ENCODE measurements around the gene ATF1. TPM values are rescaled to one million over a fixed set of nuclear protein-coding genes. Genes with fewer than 3 reads are reported as not detected.
A peak's percentile ranks its signal among the peaks of the same experiment; 100 is the strongest.
"Not testable (repeated sequence)": the region's sequence is repeated elsewhere in the genome, so short reads cannot be mapped to it uniquely, and the experiment has no call there.

The ATF1 gene
- total RNA-seq, 1 donor: 28.3 TPM

DNA sequence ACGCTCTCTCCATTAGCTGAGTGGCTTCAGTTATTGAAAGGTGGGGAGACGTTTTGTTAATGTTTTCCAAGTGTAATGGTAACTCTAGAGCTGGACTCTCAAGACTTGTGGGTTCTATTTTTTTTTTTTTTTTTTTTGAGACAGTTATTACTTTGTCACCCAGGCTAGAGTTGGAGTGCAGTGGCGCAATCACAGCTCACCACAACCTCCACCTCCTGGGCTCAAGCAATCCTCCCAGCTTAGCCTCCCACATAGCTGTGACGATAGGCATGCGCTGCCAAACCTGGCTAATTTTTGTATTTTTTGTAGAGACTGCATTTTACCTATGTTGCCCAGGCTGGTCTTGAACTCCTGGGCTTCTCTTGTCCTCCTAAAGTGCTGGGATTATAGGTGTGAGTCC, 26.2 kb downstream of the ATF1 start:
- no peak for DNase-seq (ENCODE audit: low read depth in 2 of 3, low spot score in 2 of 3)

DNA sequence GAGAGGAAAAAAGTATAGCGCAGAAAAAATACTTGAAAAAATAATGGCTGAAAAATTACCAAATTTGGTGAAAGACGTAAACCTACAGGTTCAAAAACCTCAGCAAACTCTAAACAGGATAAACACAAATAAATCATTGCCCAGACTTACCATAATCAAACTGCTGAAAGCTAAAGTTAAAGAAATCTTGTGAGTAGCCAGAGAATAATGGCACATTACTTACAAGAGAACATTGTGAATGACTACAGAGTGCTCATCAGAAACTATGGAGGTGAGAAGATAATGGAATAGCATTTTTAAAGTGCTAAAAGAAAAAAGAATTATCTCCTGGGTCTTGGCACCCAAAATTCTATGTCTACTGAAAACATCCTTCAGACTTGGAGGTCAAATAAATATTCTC, 36.0 kb downstream of the ATF1 start:
- DNase-seq (ENCODE audit: low read depth in 2 of 3, low spot score in 2 of 3): peak in 1 of 3 donors; percentile 45

DNA sequence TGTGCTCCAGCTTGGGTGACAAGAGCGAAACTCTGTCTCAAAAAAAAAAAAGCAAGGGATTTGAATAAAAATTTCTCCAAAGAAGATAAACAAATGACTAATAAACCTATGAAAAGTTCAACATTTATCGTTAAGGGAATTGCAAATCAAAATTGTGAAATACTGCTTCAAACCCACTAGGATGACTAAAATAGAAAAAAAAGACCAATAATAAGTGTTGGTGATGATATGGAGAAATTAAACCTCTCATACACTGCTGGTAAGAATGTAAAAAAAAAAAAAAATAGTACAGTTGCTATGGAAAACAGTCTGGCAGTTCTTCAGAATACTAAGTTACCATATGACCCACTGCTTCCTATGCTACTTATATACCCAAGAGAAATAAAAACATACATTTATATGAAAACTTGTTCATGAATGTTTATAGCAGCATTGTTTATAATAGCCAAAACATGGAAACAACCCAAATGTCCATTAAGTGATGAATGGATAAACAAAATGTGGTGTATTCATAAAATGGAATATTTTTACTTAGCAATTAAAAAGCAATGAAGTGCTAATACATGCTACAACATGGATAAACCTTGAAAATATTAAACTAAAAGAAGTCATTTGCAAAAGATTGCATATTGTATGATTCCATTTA, 39.5 kb downstream of the ATF1 start:
- DNase-seq (ENCODE audit: low read depth in 2 of 3, low spot score in 2 of 3): no peak

DNA sequence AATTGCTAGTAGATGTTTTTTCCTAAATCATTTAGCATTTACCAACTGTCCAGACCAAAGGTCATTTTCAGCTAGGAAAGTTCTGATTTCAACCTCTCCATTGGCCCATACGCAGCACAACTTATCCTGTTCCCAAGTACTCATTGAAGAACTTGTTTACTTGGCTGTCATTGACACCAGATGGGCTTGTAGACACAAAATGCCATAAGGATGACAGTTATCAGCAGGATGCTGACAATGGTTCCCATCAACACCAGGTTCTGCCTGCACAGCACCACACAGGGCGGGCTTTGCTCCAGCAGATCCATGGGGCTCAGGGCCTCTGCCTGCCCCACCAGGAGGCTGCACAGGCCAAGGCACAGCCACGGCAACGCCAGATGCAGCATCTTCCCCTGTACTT, 42.3 kb downstream of the ATF1 start:
- DNase-seq (ENCODE audit: low read depth in 2 of 3, low spot score in 2 of 3): no peak

DNA sequence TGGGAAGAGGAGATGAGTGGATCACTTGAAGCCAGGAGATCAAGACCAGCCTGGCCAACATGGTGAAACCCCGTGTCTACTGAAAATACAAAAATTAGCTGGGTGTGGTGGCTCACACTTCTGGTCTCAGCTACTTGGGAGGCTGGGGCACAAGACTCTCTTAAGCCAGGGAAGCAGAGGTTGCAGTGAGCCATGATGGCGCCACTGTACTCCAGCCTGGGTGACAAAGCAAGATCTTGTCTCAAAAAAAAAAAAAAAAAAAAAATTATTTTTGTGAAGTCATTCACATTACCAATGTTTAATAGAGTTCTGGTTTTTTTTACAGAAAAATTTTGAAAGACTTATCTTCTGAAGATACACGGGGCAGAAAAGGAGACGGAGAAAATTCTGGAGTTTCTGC, 45.2 kb downstream of the ATF1 start:
- peak in 1 of 3 donors; percentile 13 for DNase-seq (ENCODE audit: low read depth in 2 of 3, low spot score in 2 of 3)

DNA sequence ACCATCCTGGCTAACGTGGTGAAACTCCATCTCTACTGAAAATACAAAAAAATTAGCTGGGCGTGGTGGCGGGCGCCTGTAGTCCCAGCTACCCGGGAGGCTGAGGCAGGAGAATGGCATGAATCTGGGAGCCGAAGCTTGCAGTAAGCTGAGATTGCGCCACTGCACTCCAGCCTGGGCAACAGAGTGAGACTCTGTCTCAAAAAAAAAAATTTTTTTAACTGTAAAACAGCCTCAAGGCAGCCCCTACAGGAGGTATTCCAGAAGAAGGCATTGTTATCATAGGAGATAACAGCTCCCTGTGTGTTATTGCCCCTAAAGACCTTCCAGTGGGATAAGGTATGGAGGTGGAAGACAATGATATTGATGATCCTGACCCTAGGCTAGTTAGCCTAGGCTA, 51.0 kb downstream of the ATF1 start:
- DNase-seq (ENCODE audit: low read depth in 2 of 3, low spot score in 2 of 3): not testable (repeated sequence)

DNA sequence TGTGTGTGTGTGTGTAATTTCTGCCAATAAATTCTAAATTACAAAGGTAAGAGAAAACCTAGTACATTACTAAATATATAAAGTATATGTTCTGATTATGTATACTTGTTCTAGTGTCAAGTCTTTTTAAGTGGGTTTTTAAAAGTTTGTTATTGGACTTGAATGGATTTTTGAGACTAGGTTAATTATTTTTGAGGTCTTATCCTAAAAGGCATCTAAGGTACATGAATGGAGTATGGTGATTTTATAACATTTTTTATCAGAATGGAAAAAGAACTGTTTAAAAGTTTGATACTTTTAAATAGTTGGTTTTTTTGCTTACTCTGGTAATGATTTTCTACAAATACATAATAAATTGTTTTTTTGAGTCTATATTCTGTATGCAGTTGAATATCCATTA, 56.3 kb downstream of the ATF1 start:
- DNase-seq (ENCODE audit: low read depth in 2 of 3, low spot score in 2 of 3): no peak

DNA sequence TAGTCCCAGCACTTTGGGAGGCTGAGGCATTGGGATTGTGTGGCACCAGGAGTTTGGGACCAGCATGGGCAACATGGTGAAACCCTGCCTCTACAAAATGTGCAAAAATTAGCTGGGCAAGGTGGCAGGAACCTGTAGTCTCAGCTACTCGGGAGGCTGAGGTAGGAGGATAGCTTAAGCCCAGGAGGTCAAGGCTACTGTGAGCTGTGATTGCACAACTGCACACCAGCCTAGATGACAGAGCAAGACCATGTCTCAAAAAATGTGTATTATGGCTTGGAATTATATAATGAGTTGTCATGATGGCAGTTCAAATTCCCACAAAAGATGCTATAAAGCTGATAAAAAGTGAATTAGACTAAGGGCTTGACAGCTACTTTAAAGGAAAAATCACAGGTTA, 58.2 kb downstream of the ATF1 start:
- DNase-seq (ENCODE audit: low read depth in 2 of 3, low spot score in 2 of 3): no peak

DNA sequence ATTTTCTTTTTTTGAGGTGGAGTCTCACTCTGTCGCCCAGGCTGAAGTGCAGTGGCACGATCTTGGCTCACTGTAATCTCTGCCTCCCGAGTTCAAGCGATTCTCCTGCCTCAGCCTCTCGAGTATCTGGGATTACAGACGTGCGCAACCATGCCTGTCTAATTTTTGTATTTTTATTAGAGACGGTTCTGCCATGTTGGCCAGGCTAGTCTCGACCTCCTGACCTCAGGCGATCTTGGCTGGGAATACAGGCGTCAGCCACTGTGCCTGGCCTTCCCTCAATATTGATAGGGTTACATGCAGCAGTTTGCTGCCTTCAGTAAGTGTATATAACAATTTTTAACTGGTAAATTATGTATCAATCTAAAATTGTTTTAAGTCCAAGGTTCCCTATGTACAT, 59.8 kb downstream of the ATF1 start:
- not testable (repeated sequence) for DNase-seq (ENCODE audit: low read depth in 2 of 3, low spot score in 2 of 3)

DNA sequence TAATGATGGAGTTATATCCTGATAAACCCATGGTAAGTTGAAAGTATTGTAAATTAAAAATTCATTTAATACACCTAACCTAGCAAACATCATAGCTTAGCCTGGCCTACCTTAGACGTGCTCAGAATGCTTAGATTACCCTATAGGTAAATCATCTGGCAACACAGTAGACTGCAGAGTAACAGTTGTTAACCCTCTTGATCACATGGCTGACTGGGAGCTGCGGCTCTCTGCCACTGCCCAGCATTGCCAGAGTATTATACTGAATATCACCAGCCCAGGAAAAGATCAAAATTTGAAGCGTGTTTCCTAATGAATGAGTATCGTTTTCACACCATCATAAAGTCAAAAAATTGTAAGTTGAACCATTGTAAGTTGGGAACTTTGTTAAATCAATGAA, 61.0 kb downstream of the ATF1 start:
- no peak for DNase-seq (ENCODE audit: low read depth in 2 of 3, low spot score in 2 of 3)

DNA sequence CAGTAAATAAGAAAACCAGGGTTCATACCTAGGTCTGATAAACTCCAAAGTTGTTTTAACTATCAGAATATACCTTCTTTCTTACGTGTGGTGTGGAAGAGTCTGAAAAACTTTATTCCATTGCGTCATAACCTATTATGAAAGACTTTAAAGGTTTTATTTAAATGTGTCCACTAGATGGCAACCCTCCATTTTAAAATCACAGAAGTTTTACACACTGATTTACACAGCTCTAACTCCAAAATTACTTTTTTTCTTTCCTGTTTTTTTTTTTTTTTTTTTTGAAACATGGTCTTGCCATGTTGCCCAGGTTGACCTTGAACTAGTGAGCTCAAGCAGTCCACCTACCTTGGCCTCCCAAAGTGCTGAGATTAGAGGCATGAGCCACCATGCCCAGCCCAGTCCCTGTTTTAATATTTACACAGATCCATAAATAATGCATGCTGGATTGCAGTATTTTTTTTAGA, 61.5 kb downstream of the ATF1 start:
- peak; percentile 14 to 81 (median 67) for DNase-seq (ENCODE audit: low read depth in 2 of 3, low spot score in 2 of 3)

DNA sequence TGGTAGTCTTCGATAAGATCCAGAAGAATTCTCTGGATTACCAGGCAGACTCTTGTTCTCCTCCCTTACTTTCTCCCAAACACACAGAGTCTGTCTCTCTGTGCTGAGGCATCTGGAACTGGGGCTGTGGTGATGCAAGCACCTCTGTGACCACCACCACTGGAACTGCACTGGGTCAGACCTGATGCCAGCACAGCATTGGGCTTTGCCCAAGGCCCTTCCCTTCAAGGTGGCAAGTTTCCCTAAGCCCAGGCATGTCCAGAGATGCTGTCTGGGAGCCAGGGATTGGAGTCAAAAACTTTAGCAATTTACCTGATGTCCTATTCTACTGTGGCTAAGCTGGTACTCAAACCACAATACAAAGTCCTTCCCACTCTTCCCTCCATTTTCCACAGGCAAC, 64.2 kb downstream of the ATF1 start:
- DNase-seq (ENCODE audit: low read depth in 2 of 3, low spot score in 2 of 3): no peak

DNA sequence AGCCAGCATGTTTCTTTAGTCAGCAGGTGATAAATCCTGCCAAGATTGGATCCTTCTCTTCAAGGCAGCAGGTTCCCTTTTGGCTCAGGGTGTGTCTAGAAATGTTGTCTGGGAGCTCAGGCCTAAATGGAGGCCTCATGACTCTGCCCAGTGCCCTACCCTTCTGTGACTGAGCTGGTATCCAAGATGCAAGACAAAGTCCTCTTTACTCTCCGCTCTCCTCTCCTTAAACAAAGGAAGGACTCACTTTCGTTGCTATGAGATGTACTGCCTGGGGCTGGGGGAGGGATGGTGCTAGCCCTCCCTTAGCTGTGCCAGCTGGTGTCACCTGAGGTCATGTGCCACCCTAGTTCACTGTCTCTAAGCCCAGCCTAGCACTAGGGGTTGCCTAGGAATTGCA, 65.0 kb downstream of the ATF1 start:
- no peak for DNase-seq (ENCODE audit: low read depth in 2 of 3, low spot score in 2 of 3)

DNA sequence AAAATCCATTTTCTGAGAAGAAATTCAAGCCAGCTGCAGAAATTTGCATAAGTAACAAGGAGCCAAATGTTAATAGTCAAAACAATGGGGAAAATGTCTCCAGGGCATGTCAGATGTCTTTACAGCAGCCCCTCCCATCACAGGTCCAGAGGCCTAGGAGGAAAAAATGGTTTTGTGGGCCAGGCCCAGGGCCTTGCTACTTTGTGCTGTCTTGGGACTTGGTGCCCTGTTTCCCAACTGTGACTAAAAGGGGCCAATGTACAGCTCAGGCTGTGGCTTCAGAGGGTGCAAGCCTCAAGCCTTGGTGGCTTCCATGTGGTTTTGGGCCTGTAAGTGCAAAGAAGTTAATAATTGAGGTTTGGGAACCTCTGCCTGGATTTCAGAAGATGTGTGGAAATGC, 69.9 kb downstream of the ATF1 start:
- DNase-seq (ENCODE audit: low read depth in 2 of 3, low spot score in 2 of 3): not testable (repeated sequence)

DNA sequence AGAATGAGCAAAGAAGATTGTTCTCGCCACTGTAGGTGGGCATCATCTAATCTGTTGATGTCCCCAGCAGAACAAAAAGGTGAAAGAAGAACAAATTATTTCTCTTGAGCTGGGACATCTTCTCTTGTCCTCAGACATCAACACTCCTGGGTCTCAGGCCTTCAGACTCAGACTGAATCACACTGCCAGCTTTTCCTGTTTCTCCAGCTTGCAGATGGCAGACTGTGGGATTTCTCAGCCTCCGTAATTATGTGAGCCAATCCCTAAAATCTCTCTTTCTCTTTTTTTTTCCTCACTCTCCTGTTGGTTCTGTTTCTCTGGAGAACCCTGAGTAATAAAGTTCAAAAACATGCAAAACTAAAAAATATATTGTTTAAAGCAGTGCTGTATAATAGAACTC, 75.1 kb downstream of the ATF1 start:
- DNase-seq (ENCODE audit: low read depth in 2 of 3, low spot score in 2 of 3): no peak

DNA sequence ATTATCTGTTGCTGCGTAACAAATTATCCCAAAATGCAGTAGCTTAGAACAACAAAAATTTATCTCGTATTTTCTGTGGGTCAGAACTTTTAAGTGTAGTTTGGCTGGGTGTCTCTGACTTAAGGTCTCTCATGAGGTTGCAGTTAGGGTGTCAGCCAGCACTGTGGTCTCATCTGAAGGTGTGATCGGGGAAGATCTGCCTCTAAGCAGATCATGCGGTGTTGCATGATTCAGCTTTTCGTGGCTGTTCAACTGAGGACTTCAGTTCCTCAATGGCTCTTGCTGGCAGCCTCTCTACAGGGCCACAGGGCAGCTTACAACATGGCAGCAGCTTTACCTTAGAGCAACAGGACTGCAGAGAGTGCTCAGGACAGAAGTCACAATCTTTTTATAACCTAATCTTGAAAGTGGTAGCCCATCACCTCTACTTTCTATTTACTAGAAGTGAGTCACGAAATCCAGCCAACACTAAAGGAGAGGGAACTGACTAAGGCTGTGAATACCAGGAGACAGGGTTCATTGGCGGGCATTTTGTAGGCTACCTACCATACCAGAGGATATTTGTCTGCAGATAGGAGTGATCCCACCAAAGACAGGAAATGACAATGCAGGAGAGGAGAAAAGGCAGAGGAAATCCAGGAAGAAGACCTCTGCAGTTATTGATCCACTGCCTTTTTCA, 77.0 kb downstream of the ATF1 start:
- no peak for DNase-seq (ENCODE audit: low read depth in 2 of 3, low spot score in 2 of 3)

DNA sequence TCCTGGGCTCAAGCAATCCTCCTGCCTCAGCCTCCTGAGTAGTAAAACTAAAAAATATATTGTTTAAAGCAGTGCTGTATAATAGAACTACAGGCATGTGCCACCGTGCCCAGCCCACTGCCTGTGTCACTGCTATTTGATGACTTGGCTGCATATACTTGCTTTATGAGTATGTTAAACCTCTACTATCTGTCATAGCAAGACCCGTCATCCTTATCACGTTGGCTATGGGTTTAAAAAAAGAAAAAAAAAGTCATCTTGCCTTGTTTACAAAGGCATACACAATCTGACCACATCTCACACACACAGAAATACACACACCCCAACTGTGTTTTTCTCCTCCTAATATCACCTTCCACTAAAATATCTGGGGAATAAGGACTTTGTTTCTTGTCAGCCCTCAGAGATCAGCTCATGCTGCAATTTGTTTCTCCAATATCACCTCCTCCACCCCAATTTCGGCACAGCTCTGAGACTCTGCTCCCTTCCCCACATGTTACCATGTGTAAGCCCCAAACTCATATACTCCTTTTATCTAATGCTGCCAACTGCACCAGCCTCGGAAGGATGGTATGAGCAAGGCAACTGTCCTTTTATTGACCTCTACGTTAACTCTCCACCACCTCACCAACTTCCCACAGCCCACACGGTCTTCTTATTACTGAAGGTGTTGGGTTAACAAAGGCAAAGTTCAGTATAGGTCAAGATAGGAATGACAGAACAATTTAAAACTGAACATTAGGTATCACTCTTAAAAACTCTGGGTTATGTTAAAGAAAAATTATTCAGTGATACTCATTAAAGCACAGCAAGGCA, 78.0 kb downstream of the ATF1 start:
- DNase-seq (ENCODE audit: low read depth in 2 of 3, low spot score in 2 of 3): no peak

DNA sequence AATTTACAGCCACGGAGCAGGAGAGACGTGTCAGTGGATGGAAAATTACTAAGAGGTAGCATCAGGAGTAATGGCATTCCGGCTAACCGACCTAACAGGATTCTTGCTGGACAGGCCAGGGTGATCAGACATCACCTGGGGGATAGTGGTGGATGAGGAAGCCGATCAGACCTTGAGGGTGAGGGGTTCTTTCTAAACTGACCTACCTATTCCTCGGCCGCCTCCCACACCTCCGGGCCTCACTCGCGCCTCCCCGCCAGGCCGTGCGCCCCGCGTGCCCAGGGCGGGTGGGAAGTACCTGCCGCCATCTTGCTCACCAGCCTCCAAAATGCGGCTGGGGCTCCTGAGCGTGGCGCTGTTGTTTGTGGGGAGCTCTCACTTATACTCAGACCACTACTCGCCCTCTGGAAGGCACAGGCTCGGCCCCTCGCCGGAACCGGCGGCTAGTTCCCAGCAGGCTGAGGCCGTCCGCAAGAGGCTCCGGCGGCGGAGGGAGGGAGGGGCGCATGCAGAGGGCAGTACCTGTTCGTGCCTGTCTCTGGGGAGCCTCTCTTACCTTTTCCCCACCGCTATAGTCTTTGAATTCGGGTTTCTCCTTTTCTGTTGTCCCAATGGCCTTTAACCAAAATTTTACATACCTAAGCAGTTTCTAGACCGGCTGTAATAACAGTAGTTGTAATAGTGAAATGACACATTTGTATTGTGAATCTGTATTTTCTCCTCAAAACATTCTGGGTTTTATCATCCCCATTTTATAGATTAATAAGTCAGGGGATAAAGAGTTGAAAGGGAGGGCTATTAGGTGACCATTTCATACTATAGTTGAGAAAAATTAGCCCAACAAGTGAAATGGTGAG, 79.0 kb downstream of the ATF1 start, which contains the start of gene TMPRSS12:
TSS of gene TMPRSS12 (plus strand) at position 290 of the 857 bp plus-strand sequence. CDS start at position 329, 39 bp downstream.
- DNase-seq (ENCODE audit: low read depth in 2 of 3, low spot score in 2 of 3): peak in 2 of 3 donors; percentile 22 to 41

DNA sequence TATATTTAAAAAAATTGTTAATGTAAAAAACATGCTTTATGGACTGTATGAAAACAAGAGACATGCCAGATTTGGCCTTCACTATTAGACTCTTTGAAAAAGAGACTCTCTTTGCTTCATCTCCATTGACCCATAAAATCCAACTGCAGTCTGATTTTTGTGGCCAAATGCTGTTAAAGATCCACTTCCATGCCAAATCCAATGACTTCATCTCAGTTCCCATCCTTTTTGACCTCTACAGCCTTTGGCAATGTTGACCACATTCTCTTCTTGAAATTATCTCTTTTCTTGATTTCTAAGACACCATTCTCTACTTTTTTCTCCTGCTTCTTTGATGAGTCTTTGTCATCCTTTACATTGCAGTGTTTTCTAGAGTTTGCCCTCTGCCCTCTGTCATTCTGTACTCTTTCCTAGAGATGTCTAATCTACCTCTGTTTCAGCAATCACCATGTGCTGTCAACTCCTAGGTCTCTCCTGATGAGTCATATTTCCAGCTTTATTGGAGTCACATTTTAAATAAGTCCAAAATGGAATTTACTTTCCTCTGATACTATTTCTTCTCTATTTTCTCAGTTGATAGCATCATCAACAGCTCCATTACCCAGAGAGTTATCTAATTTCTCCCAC, 81.2 kb downstream of the ATF1 start:
- no peak for DNase-seq (ENCODE audit: low read depth in 2 of 3, low spot score in 2 of 3)

DNA sequence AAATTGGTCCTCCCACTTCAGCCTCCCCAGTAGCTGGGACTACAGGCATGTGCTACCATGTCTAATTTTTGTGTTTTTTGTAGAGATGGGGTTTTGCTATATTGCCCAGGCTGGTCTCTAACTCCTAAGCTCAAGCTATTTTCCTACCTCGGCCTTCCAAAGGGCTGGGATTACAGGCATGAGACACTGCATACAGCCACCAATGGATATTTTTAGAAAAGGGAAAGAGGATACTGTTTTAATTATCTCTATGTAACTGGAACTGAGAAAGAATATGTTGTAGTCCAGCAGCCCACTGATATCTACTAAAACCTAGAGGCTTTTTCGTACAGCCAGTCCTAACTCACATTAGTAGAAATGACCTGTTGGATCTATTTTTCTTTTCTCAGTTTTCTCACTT, 85.1 kb downstream of the ATF1 start:
- no peak for DNase-seq (ENCODE audit: low read depth in 2 of 3, low spot score in 2 of 3)

All from hematopoietic multipotent progenitor cell (in vitro differentiated cells).